HEK293 (cell line): ENCODE results near the gene CBR4.

Experiments used
- CTCF ChIA-PET: fragments of 350-600 bp; formaldehyde crosslinking; extraction: SDS; loops from one replicate; lab custom pipeline; 2021; ENCODE audit warnings: antibody characterized with exemption; lab: Yijun Ruan, JAX
- POLR2A ChIA-PET: fragments of 300-600 bp; formaldehyde crosslinking; extraction: SDS; loops from one replicate; lab custom pipeline; 2020; ENCODE audit warnings: antibody characterized with exemption, inconsistent platforms; lab: Yijun Ruan, JAX
- H3K27ac ChIP-seq: fragments of 200-500 bp; sonication (Bioruptor generic); 2 replicates; pipeline ENCODE4 v1.5.1; 2014; ENCODE audit warnings: low read depth, low read length, control low read depth, inconsistent platforms; ENCODE audit errors: extremely low read depth
- H3K36me3 ChIP-seq, 2 experiments: fragments of 200-500 bp in 1 of 2; sonication (Bioruptor generic) in 1 of 2; 1 replicate in 1 of 2; 2 replicates in 1 of 2; pipeline ENCODE4 v1.5.1; 2014 to 2017; ENCODE audit warnings: inconsistent platforms in 2 of 2, low read length in 2 of 2; ENCODE audit not compliant: control insufficient read depth in 2 of 2, insufficient read depth in 1 of 2
- H3K4me1 ChIP-seq: fragments of 200-500 bp; sonication (Bioruptor generic); 2 replicates; pipeline ENCODE4 v1.5.1; 2014; ENCODE audit warnings: mild to moderate bottlenecking, low read length, inconsistent platforms; ENCODE audit not compliant: control insufficient read depth, insufficient read depth
- H3K4me3 ChIP-seq: 2 replicates; pipeline ENCODE4 v1.5.1; 2011; ENCODE audit warnings: low read depth, mild to moderate bottlenecking, control low read depth, low read length, moderate library complexity
- H3K9me3 ChIP-seq: fragments of 200-500 bp; sonication (Bioruptor generic); 2 replicates; pipeline ENCODE4 v1.5.1; 2014; ENCODE audit warnings: low read depth, low read length, inconsistent platforms; ENCODE audit not compliant: control insufficient read depth, insufficient read depth
- BCL11B ChIP-seq: fragments of 450-650 bp; formaldehyde crosslinking; IDR thresholded peaks from 2 replicates; pipeline ENCODE4 v1.5.1; 2016; ENCODE audit warnings: low read depth, missing biosample characterization, missing genetic modification characterization
- PRDM2 ChIP-seq: fragments of 450-650 bp; formaldehyde crosslinking; IDR thresholded peaks from 2 replicates; pipeline ENCODE4 v1.5.1; 2016; ENCODE audit warnings: missing biosample characterization, missing genetic modification characterization, borderline replicate concordance
- ZBTB11 ChIP-seq: fragments of 450-650 bp; formaldehyde crosslinking; conservative IDR thresholded peaks from 2 replicates; pipeline ENCODE4 v1.5.1; 2016; ENCODE audit warnings: low read depth, missing biosample characterization, missing genetic modification characterization
- ZBTB49 ChIP-seq: fragments of 450-650 bp; formaldehyde crosslinking; IDR thresholded peaks from 2 replicates; pipeline ENCODE4 v1.5.1; 2016; ENCODE audit warnings: missing biosample characterization, missing genetic modification characterization, low read depth
- ZNF362 ChIP-seq: fragments of 450-650 bp; formaldehyde crosslinking; IDR thresholded peaks from 2 replicates; pipeline ENCODE4 v1.5.1; 2016; ENCODE audit warnings: missing biosample characterization, missing genetic modification characterization
- ZNF366 ChIP-seq: fragments of 450-650 bp; formaldehyde crosslinking; conservative IDR thresholded peaks from 2 replicates; pipeline ENCODE4 v1.5.1; 2016; ENCODE audit warnings: missing biosample characterization, missing genetic modification characterization
- ZNF488 ChIP-seq: fragments of 450-650 bp; formaldehyde crosslinking; IDR thresholded peaks from 2 replicates; pipeline ENCODE4 v1.5.1; 2016; ENCODE audit warnings: missing biosample characterization, missing genetic modification characterization
- ZNF513 ChIP-seq: fragments of 450-650 bp; IDR thresholded peaks from 2 replicates; pipeline ENCODE4 v1.5.1; 2018; ENCODE audit warnings: missing biosample characterization, missing genetic modification characterization
- ZSCAN16 ChIP-seq: fragments of 450-650 bp; formaldehyde crosslinking; IDR thresholded peaks from 2 replicates; pipeline ENCODE4 v1.5.1; 2016; ENCODE audit warnings: missing biosample characterization, missing genetic modification characterization

Gene CBR4

GRCh38 chr4:168960716-168961115 is 49.3 kb downstream of the CBR4 start:
- Histone ChIP-seq H3K4me1 (no peaks in the 10 kb centered on the region), H3K27ac (no peak overlapping the region), H3K36me3 (no peaks in the 10 kb centered on the region), H3K9me3 (no peaks in the 10 kb centered on the region), H3K4me3 (no peak overlapping the region)
- no peak for TF ChIP-seq PRDM2 (tag by site-specific recombination)
- no peak for TF ChIP-seq ZSCAN16 (tag by site-specific recombination)
- TF ChIP-seq BCL11B, result no peak
- TF ChIP-seq ZBTB49, result no peak
- TF ChIP-seq ZNF488 (tag by site-specific recombination), result no peak
- TF ChIP-seq ZNF362 (tag by site-specific recombination), result no peak
- no peak for TF ChIP-seq ZBTB11
- TF ChIP-seq ZNF366, result no peak
- no peak for TF ChIP-seq ZNF513
- CTCF ChIA-PET, result interaction anchor here (0.9 kb wide), 1 partner anchor 17 kb away, joined by 4 read pairs; no protein-coding TSS in a partner anchor
- POLR2A ChIA-PET, result interaction anchor here (0.6 kb wide), 1 partner anchor 50 kb away, joined by 3 read pairs; the partner anchor contains the start of gene CBR4
